Endothelial cell of umbilical vein (primary cell): ENCODE data around the gene METRN. TPM values are rescaled to one million over a fixed set of nuclear protein-coding genes. Genes with fewer than 3 reads are reported as not detected.
A peak's percentile ranks its signal among the peaks of the same experiment; 100 is the strongest.

Experiments used
- BruUV-seq: library from RNA; stranded (reverse); fragments of 400-500 nt; replicated peaks from 2 replicates; lab custom pipeline; 2021; lab: Mats Ljungman, UMichigan
- CTCF ChIA-PET: fragments of 300-600, 350-600 bp; sonication (Branson Sonifier 250); formaldehyde crosslinking; loops from one replicate; lab custom pipeline; 2021; ENCODE audit warnings: antibody characterized with exemption, inconsistent platforms; lab: Charles Lee
- POLR2A ChIA-PET: fragments of 300-600, 350-600 bp; sonication (Branson Sonifier 250); formaldehyde crosslinking; loops from one replicate; lab custom pipeline; 2021; ENCODE audit warnings: antibody characterized with exemption, inconsistent platforms; lab: Charles Lee
- DNase-seq: peaks from one replicate; pipeline ENCODE4 v3.0.0-alpha.2; 2011; ENCODE audit warnings: low read depth, low spot score
- FAIRE-seq: peaks from 2 replicates; lab custom pipeline; 2011; peaks lifted over from hg19 to GRCh38; lab: Jason Lieb, UNC
- H2AFZ ChIP-seq: 2 replicates; pipeline ENCODE4 v1.6.0; 2012; ENCODE audit warnings: low read depth, low read length, control low read depth, inconsistent platforms
- H3K27ac ChIP-seq: 2 replicates; pipeline ENCODE4 v1.5.1; 2011; ENCODE audit warnings: low read depth, mild to moderate bottlenecking, control low read depth, low read length, moderate library complexity; ENCODE audit not compliant: insufficient read depth
- H3K27me3 ChIP-seq, 2 experiments: 2 replicates each; pipeline versions ENCODE4 v1.6.0 to v1.6.1; 2011; ENCODE audit warnings: low read length in 2 of 2, mixed read lengths in 1 of 2; ENCODE audit not compliant: control insufficient read depth in 2 of 2, insufficient read depth in 2 of 2
- H3K36me3 ChIP-seq, 2 experiments: 2 replicates in 1 of 2; 3 replicates in 1 of 2; pipeline ENCODE4 v1.5.1; 2011; ENCODE audit warnings: low read length in 2 of 2, mild to moderate bottlenecking in 1 of 2, moderate library complexity in 1 of 2; ENCODE audit not compliant: control insufficient read depth in 2 of 2, insufficient read depth in 2 of 2; ENCODE audit errors: extremely low read depth in 1 of 2
- H3K4me1 ChIP-seq: 3 replicates; pipeline ENCODE4 v1.5.1; 2011; ENCODE audit warnings: mild to moderate bottlenecking, low read length; ENCODE audit not compliant: control insufficient read depth, insufficient read depth; ENCODE audit errors: extremely low read depth
- H3K4me2 ChIP-seq: 2 replicates; pipeline ENCODE4 v1.6.1; 2011; ENCODE audit warnings: low read length, control low read depth, mixed read lengths; ENCODE audit not compliant: insufficient read depth
- H3K4me3 ChIP-seq, 3 experiments: fragments of 200-600 bp in 1 of 3; sonication (generic), shearing (Covaris generic) in 1 of 3; replicated peaks in 1 of 3; 2 replicates each; pipeline ENCODE4 v1.5.1; 2011 to 2016; ENCODE audit warnings: control low read depth in 3 of 3, low read length in 3 of 3, mild to moderate bottlenecking in 2 of 3, inconsistent platforms in 1 of 3, low read depth in 1 of 3, moderate library complexity in 1 of 3; ENCODE audit not compliant: insufficient read depth in 1 of 3
- H3K79me2 ChIP-seq: 2 replicates; pipeline ENCODE4 v1.6.0; 2012; ENCODE audit warnings: low read length, inconsistent platforms; ENCODE audit not compliant: control insufficient read depth, insufficient read depth
- H3K9ac ChIP-seq: replicated peaks from 2 replicates; pipeline ENCODE3; 2011; ENCODE audit warnings: low read length, control low read depth; ENCODE audit not compliant: insufficient read depth; ENCODE audit errors: extremely low read depth
- H3K9me1 ChIP-seq: replicated peaks from 3 replicates; pipeline ENCODE4 v1.6.0; 2011; ENCODE audit warnings: mild to moderate bottlenecking, low read length; ENCODE audit not compliant: control insufficient read depth, insufficient read depth; ENCODE audit errors: extremely low read depth
- H3K9me3 ChIP-seq: replicated peaks from 2 replicates; pipeline ENCODE4 v1.5.1; 2012; ENCODE audit warnings: low read length, inconsistent platforms; ENCODE audit not compliant: control insufficient read depth, insufficient read depth
- H4K20me1 ChIP-seq: replicated peaks from 2 replicates; pipeline ENCODE3; 2011; ENCODE audit warnings: mild to moderate bottlenecking, low read length; ENCODE audit not compliant: control insufficient read depth, insufficient read depth; ENCODE audit errors: extremely low read depth
- CTCF ChIP-seq, 2 donors: IDR thresholded peaks; 1 replicate in 1 of 2; 2 replicates in 1 of 2; pipeline ENCODE4 v1.5.1; 2011; ENCODE audit warnings: low read length in 2 of 2, mild to moderate bottlenecking in 2 of 2, moderate library complexity in 2 of 2, control low read depth in 1 of 2, inconsistent platforms in 1 of 2, low read depth in 1 of 2; ENCODE audit not compliant: insufficient read depth in 1 of 2; ENCODE audit errors: extremely low read depth in 1 of 2
- EZH2 ChIP-seq: IDR thresholded peaks from 2 replicates; pipeline ENCODE4 v1.6.1; 2012; ENCODE audit warnings: borderline replicate concordance, low read depth, mild to moderate bottlenecking, moderate library complexity, low read length, inconsistent platforms; ENCODE audit not compliant: severe bottlenecking
- FOS ChIP-seq: IDR thresholded peaks from 2 replicates; pipeline ENCODE4 v1.6.1; 2011; ENCODE audit warnings: mild to moderate bottlenecking, low read length, moderate library complexity, borderline replicate concordance; ENCODE audit not compliant: insufficient read depth
- GATA2 ChIP-seq: IDR thresholded peaks from 2 replicates; pipeline ENCODE4 v1.7.0; 2011; ENCODE audit warnings: low read depth, mild to moderate bottlenecking, moderate library complexity, mixed read lengths, low read length; ENCODE audit not compliant: insufficient read length, insufficient read depth
- JUN ChIP-seq: IDR thresholded peaks from 2 replicates; pipeline ENCODE4 v1.6.1; 2011; ENCODE audit warnings: borderline replicate concordance, low read depth; ENCODE audit not compliant: insufficient read length, insufficient read depth
- MAX ChIP-seq: IDR thresholded peaks from 2 replicates; pipeline ENCODE4 v1.6.1; 2011; ENCODE audit not compliant: insufficient read depth, insufficient read length
- MYC ChIP-seq: IDR thresholded peaks from one replicate; pipeline ENCODE4 v1.6.1; 2011; ENCODE audit warnings: mild to moderate bottlenecking, low read depth, low read length
- POLR2A ChIP-seq: IDR thresholded peaks from 2 replicates; pipeline ENCODE4 v1.6.1; 2012; ENCODE audit warnings: low read depth, mild to moderate bottlenecking, control low read depth, low read length
- POLR2AphosphoS5 ChIP-seq: IDR thresholded peaks from 2 replicates; pipeline ENCODE4 v1.6.1; 2012; ENCODE audit warnings: low read depth, mild to moderate bottlenecking, control low read depth, low read length, moderate library complexity; ENCODE audit not compliant: insufficient read depth
- dilution Hi-C: fragments of 300-500 bp; cut with MboI; formaldehyde crosslinking; loops from one replicate; pipeline ENCODE4 v1.15.0; 2019; ENCODE audit warnings: low sequenced_read_pairs; ENCODE audit not compliant: extremely low pct_ligation_motif_present
- intact Hi-C: fragments of 100-400 bp; cut with micrococcal nuclease; formaldehyde crosslinking; loops from one replicate; pipeline ENCODE4 v1.10.0; 2022
- polyA plus RNA-seq, 4 experiments: library from polyadenylated mRNA; depleted of rRNA in 3 of 4; stranded (reverse) in 3 of 4; unstranded in 1 of 4; fragments of >200 nt; gene quantifications; 2 replicates each; pipeline versions ENCODE4 v1.2.1 to v1.2.3, GENCODE V29; 2011 to 2012; ENCODE audit warnings: missing spikeins in 1 of 4
- total RNA-seq: library from RNA; stranded (reverse); gene quantifications from 2 replicates; pipeline ENCODE4 v1.2.3, GENCODE V29; 2021

The METRN gene
- total and polyA plus RNA-seq, 2 donors (not counting 3 experiments of a cell fraction or from before 2014, with no cell fraction given), result 10.0 to 16.1 TPM

DNA sequence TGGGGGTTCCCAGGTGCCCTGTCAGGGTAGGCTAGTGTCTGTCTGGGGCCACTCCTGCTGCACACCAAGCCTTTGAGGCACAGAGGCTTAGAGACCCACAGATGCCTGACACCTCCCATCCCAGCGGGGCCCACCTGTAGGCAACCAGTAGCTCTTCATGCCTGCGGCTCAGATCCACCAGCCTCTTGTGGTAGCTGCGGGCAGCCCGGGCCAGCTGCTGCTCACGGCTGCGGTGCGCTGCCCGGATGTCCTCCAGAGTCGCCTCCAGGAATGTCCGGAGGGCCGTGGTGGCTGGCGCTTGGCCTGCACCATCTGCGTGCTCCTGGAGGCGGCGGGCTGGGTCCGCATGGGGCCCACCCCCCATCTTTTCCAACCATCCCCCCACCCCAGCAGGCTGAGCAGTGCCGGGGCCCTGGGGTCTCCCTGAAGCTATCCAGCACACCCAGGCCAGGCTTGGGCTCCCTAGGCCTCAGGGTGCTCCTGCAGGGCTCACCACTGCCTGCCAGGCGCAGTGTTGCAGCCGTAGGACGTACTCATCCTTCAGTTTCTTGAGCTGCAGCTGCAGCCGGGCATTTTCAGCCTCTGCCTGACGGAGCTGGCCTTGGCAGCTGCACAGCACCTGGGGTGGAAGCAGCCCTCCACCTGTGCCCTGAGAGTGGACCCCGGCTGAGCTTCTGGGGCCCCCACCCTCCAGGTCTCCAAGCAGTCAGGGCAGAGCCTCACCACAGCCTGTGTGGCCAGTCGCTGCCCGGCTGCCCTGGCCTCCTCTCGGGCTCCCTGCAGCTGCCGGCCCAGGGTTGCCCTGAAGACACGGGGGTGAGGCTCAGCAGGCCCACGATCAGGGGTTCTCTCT lies 9.5 kb downstream of the METRN start:
- no peak overlapping the region for H2AFZ ChIP-seq
- POLR2A ChIA-PET, result no interaction called here
- no peaks in the 10 kb centered on the region for H3K9me1 ChIP-seq
- CTCF ChIA-PET, result interaction anchor here (1.7 to 5.7 kb wide), 3 partner anchors 9 to 64 kb away, joined by 4 to 34 read pairs (median 8); partner anchors contain the start of genes CHTF18, METRN and RPUSD1
- intact Hi-C loops, result no loop called here
- H3K4me1 ChIP-seq, result peaks cover 27% of the 10 kb centered on the region
- H3K27me3 ChIP-seq, result no peaks in the 10 kb centered on the region
- no peak overlapping the region for H3K4me2 ChIP-seq
- no peaks in the 10 kb centered on the region for H3K9me3 ChIP-seq
- no peaks in the 10 kb centered on the region for H3K79me2 ChIP-seq
- DNase-seq, result no peak
- dilution Hi-C loops, result no loop called here
- no peaks in the 10 kb centered on the region for H4K20me1 ChIP-seq
- no peak overlapping the region for H3K4me3 ChIP-seq
- no peak overlapping the region for H3K27ac ChIP-seq
- H3K36me3 ChIP-seq, result no peaks in the 10 kb centered on the region
- BruUV-seq, result no TSS peak
- no peak overlapping the region for H3K9ac ChIP-seq
- FAIRE-seq, result no peak
- TF ChIP-seq POLR2A (peak; percentile 21), CTCF (IDR thresholded peaks at IDR 0.05; ENCODE audit: extremely low read depth in 1 of 2, insufficient read depth in 1 of 2, low read depth in 1 of 2, low read length in 2 of 2) (no peak)

DNA sequence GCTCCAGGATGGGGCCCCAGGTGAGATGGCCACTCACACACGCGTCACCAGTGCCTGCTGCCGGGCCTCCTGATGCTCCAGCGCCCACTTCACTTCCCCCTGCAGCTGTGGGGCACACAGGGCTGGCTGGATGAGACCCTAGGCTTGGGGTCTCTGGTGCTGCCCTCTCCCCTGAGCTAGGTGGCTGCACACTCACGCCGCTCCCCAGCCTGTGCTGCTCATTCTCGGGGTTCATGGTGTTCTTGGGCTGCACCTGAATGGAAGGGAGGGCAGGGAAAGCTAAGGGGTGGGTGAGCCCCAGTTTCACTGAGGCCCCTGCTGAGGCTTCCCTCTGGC lies 10.1 kb downstream of the METRN start:
- H3K27ac ChIP-seq, result no peak overlapping the region
- no peaks in the 10 kb centered on the region for H3K9me3 ChIP-seq
- H3K9ac ChIP-seq, result no peak overlapping the region
- no TSS peak for BruUV-seq
- no peak for DNase-seq
- ChIA-PET CTCF (interaction anchor here (1.4 to 5.7 kb wide), 4 partner anchors 9 to 63 kb away, joined by 3 to 34 read pairs (median 6); partner anchors contain the start of genes CHTF18, METRN and RPUSD1), POLR2A (no interaction called here)
- FAIRE-seq, result no peak
- no peak overlapping the region for H2AFZ ChIP-seq
- peaks cover 25% of the 10 kb centered on the region for H3K4me1 ChIP-seq
- no peaks in the 10 kb centered on the region for H3K79me2 ChIP-seq
- no peaks in the 10 kb centered on the region for H3K9me1 ChIP-seq
- no peak overlapping the region for H3K4me2 ChIP-seq
- TF ChIP-seq JUN, result no peak
- no peak for TF ChIP-seq MYC
- TF ChIP-seq MAX, result no peak
- no peak for TF ChIP-seq FOS
- TF ChIP-seq EZH2, result no peak
- no peak for TF ChIP-seq POLR2A
- TF ChIP-seq POLR2AphosphoS5, result no peak
- TF ChIP-seq CTCF (IDR thresholded peaks at IDR 0.05; ENCODE audit: extremely low read depth in 1 of 2, insufficient read depth in 1 of 2, low read depth in 1 of 2, low read length in 2 of 2), result no peak
- TF ChIP-seq GATA2, result no peak
- intact Hi-C loops, result no loop called here
- no peaks in the 10 kb centered on the region for H4K20me1 ChIP-seq
- no peaks in the 10 kb centered on the region for H3K36me3 ChIP-seq
- dilution Hi-C loops, result no loop called here
- H3K4me3 ChIP-seq, result no peak overlapping the region
- H3K27me3 ChIP-seq, result no peaks in the 10 kb centered on the region
